Activated naive CD4-positive, alpha-beta T cell treated with anti-CD3 and anti-CD28 coated beads for 36 hours (primary cell): ENCODE measurements around the gene HNF4A. TPM values are rescaled to one million over a fixed set of nuclear protein-coding genes. Genes with fewer than 3 reads are reported as not detected.

Experiments
- CTCF ChIA-PET: fragments of 350-600 bp; sonication (Branson Sonifier 250); formaldehyde crosslinking; loops from one replicate; lab custom pipeline; 2021; ENCODE audit warnings: antibody characterized with exemption; lab: Charles Lee
- DNase-seq: peaks from one replicate; pipeline ENCODE4 v3.0.0-alpha.2; 2020
- H3K27ac Mint-ChIP-seq: one replicate; pipeline ENCODE4 v1.8.0; 2021; ENCODE audit warnings: mild to moderate bottlenecking, mixed read lengths
- H3K27me3 Mint-ChIP-seq: one replicate; pipeline ENCODE4 v1.8.0; 2021; ENCODE audit warnings: low read depth, mixed read lengths
- H3K36me3 Mint-ChIP-seq: one replicate; pipeline ENCODE4 v1.8.0; 2021; ENCODE audit warnings: low read depth, mixed read lengths
- H3K4me1 Mint-ChIP-seq: one replicate; pipeline ENCODE4 v1.8.0; 2021; ENCODE audit warnings: low read depth, mixed read lengths
- H3K4me3 Mint-ChIP-seq: one replicate; pipeline ENCODE4 v1.8.0; 2021; ENCODE audit warnings: mild to moderate bottlenecking, moderate library complexity, mixed read lengths
- H3K9me3 Mint-ChIP-seq: one replicate; pipeline ENCODE4 v1.8.0; 2021; ENCODE audit warnings: mixed read lengths
- intact Hi-C: fragments of 100-400 bp; cut with micrococcal nuclease; formaldehyde crosslinking; loops from one replicate; pipeline ENCODE4 v1.15.1; 2023
- total RNA-seq, 2 experiments: library from RNA; stranded (reverse); gene quantifications; one replicate each; pipeline ENCODE4 v1.2.3, GENCODE V29; 2021

The HNF4A gene
- total RNA-seq, 2 experiments from 2014 or later, result not detected

DNA sequence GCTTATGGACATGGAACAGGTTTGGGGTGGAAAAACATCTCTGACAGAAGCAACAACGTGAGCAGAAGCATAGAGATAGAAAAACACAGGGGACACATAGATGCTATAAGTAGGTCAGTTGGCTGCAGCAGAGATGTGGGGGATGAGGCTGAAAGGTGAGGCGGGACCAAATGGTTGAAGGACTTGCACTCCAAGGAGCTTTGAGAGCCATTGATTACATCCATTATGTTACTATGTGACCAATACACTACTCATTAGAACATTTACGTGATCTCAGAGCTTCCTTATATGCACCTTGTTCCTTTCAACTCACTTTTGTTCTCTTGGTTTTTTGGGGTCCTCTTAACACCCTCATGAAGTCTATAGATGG lies 72.3 kb downstream of the HNF4A start:
- H3K4me1 Mint-ChIP-seq, result no peaks in the 10 kb centered on the region
- peaks cover 1% of the 10 kb centered on the region for H3K27me3 Mint-ChIP-seq
- no peaks in the 10 kb centered on the region for H3K36me3 Mint-ChIP-seq
- H3K27ac Mint-ChIP-seq, result no peak overlapping the region
- intact Hi-C loops, result no loop called here
- H3K4me3 Mint-ChIP-seq, result no peak overlapping the region
- CTCF ChIA-PET, result interaction anchor here (1.5 kb wide), 1 partner anchor 182 kb away, joined by 5 read pairs; no protein-coding TSS in a partner anchor
- no peak for DNase-seq
- H3K9me3 Mint-ChIP-seq, result no peaks in the 10 kb centered on the region

DNA sequence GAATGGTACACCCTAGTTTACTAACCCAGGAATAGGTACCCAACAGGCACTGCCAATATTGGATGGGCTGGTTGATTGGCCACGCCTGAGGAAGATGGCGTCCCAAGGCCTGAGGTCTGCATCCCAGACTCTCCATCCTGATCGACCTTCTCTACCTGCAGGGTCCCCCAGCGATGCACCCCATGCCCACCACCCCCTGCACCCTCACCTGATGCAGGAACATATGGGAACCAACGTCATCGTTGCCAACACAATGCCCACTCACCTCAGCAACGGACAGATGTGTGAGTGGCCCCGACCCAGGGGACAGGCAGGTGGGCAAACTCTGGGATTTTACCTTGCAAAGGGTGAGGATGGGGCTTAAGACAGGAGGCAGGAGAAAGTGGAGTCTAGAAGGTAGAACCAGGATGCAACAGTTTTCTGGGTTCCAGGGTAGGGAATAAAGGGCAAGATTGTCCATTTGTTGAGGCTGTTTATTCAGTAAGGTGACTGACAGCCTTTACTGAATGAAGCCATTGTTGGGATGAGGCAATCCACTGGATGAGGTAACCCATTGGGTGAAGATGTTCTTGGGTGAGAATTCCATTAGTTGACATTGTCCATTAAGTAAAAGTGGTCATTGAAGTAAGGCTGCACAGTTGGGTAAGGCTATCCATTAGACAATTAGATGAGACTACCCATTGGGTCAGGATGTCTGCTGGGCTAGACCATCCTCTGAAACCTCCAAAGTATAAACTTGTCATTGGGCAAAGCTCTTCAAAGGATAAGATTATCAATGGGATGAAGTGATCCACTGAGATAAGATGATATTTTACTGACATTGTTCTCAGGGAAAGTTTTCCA lies 72.9 kb downstream of the HNF4A start:
- Mint-ChIP-seq H3K4me3 (no peak overlapping the region), H3K9me3 (no peaks in the 10 kb centered on the region), H3K4me1 (no peaks in the 10 kb centered on the region), H3K27me3 (peaks cover 1% of the 10 kb centered on the region), H3K36me3 (no peaks in the 10 kb centered on the region), H3K27ac (no peak overlapping the region)
- no peak for DNase-seq
- CTCF ChIA-PET, result interaction anchor here (1.5 kb wide), 1 partner anchor 182 kb away, joined by 5 read pairs; no protein-coding TSS in a partner anchor
- intact Hi-C loops, result no loop called here

DNA sequence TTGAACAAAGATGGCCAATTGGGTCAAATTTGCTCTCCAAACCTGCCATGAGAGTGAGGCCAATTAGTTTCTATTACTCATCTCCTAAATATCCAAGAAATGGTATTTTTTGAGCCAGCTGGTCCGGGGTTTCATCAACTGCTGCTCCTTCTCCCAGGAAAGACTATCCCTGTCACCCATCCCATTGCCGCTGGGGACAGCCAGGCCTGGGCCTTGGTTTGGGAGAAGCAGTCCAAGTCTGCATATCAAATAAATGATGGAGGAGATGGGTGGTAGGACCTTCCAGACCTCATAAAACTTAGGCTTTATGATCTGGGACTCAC lies 73.5 kb downstream of the HNF4A start:
- Mint-ChIP-seq H3K9me3 (no peaks in the 10 kb centered on the region), H3K36me3 (no peaks in the 10 kb centered on the region), H3K4me3 (no peak overlapping the region), H3K4me1 (no peaks in the 10 kb centered on the region), H3K27ac (no peak overlapping the region), H3K27me3 (no peaks in the 10 kb centered on the region)
- intact Hi-C loops, result no loop called here
- DNase-seq, result no peak
- CTCF ChIA-PET, result no interaction called here

DNA sequence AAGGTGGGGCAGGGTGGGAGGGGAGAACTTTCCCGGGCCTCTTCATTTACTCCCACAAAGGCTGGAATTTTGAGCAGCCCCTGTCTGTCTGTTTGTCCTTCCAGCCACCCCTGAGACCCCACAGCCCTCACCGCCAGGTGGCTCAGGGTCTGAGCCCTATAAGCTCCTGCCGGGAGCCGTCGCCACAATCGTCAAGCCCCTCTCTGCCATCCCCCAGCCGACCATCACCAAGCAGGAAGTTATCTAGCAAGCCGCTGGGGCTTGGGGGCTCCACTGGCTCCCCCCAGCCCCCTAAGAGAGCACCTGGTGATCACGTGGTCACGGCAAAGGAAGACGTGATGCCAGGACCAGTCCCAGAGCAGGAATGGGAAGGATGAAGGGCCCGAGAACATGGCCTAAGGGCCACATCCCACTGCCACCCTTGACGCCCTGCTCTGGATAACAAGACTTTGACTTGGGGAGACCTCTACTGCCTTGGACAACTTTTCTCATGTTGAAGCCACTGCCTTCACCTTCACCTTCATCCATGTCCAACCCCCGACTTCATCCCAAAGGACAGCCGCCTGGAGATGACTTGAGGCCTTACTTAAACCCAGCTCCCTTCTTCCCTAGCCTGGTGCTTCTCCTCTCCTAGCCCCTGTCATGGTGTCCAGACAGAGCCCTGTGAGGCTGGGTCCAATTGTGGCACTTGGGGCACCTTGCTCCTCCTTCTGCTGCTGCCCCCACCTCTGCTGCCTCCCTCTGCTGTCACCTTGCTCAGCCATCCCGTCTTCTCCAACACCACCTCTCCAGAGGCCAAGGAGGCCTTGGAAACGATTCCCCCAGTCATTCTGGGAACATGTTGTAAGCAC lies 74.1 kb downstream of the HNF4A start:
- H3K9me3 Mint-ChIP-seq, result no peaks in the 10 kb centered on the region
- CTCF ChIA-PET, result no interaction called here
- H3K4me1 Mint-ChIP-seq, result no peaks in the 10 kb centered on the region
- no peaks in the 10 kb centered on the region for H3K27me3 Mint-ChIP-seq
- intact Hi-C loops, result no loop called here
- no peaks in the 10 kb centered on the region for H3K36me3 Mint-ChIP-seq
- H3K4me3 Mint-ChIP-seq, result no peak overlapping the region
- DNase-seq, result no peak
- no peak overlapping the region for H3K27ac Mint-ChIP-seq

DNA sequence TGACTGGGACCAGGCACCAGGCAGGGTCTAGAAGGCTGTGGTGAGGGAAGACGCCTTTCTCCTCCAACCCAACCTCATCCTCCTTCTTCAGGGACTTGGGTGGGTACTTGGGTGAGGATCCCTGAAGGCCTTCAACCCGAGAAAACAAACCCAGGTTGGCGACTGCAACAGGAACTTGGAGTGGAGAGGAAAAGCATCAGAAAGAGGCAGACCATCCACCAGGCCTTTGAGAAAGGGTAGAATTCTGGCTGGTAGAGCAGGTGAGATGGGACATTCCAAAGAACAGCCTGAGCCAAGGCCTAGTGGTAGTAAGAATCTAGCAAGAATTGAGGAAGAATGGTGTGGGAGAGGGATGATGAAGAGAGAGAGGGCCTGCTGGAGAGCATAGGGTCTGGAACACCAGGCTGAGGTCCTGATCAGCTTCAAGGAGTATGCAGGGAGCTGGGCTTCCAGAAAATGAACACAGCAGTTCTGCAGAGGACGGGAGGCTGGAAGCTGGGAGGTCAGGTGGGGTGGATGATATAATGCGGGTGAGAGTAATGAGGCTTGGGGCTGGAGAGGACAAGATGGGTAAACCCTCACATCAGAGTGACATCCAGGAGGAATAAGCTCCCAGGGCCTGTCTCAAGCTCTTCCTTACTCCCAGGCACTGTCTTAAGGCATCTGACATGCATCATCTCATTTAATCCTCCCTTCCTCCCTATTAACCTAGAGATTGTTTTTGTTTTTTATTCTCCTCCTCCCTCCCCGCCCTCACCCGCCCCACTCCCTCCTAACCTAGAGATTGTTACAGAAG lies 75.0 kb downstream of the HNF4A start:
- no peaks in the 10 kb centered on the region for H3K4me1 Mint-ChIP-seq
- no peak overlapping the region for H3K27ac Mint-ChIP-seq
- intact Hi-C loops, result no loop called here
- H3K9me3 Mint-ChIP-seq, result no peaks in the 10 kb centered on the region
- H3K4me3 Mint-ChIP-seq, result no peak overlapping the region
- CTCF ChIA-PET, result no interaction called here
- no peaks in the 10 kb centered on the region for H3K27me3 Mint-ChIP-seq
- no peak for DNase-seq
- H3K36me3 Mint-ChIP-seq, result no peaks in the 10 kb centered on the region

DNA sequence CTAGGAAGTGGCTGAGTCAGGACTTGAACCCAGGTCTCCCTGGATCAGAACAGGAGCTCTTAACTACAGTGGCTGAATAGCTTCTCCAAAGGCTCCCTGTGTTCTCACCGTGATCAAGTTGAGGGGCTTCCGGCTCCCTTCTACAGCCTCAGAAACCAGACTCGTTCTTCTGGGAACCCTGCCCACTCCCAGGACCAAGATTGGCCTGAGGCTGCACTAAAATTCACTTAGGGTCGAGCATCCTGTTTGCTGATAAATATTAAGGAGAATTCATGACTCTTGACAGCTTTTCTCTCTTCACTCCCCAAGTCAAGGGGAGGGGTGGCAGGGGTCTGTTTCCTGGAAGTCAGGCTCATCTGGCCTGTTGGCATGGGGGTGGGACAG lies 75.6 kb downstream of the HNF4A start:
- H3K36me3 Mint-ChIP-seq, result no peaks in the 10 kb centered on the region
- H3K9me3 Mint-ChIP-seq, result no peaks in the 10 kb centered on the region
- DNase-seq, result no peak
- H3K4me1 Mint-ChIP-seq, result no peaks in the 10 kb centered on the region
- no peaks in the 10 kb centered on the region for H3K27me3 Mint-ChIP-seq
- CTCF ChIA-PET, result no interaction called here
- intact Hi-C loops, result no loop called here
- H3K4me3 Mint-ChIP-seq, result no peak overlapping the region
- no peak overlapping the region for H3K27ac Mint-ChIP-seq

DNA sequence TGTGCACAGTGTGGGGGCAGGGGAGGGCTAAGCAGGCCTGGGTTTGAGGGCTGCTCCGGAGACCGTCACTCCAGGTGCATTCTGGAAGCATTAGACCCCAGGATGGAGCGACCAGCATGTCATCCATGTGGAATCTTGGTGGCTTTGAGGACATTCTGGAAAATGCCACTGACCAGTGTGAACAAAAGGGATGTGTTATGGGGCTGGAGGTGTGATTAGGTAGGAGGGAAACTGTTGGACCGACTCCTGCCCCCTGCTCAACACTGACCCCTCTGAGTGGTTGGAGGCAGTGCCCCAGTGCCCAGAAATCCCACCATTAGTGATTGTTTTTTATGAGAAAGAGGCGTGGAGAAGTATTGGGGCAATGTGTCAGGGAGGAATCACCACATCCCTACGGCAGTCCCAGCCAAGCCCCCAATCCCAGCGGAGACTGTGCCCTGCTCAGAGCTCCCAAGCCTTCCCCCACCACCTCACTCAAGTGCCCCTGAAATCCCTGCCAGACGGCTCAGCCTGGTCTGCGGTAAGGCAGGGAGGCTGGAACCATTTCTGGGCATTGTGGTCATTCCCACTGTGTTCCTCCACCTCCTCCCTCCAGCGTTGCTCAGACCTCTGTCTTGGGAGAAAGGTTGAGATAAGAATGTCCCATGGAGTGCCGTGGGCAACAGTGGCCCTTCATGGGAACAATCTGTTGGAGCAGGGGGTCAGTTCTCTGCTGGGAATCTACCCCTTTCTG lies 76.2 kb downstream of the HNF4A start:
- H3K4me3 Mint-ChIP-seq, result no peak overlapping the region
- DNase-seq, result no peak
- H3K4me1 Mint-ChIP-seq, result no peaks in the 10 kb centered on the region
- H3K9me3 Mint-ChIP-seq, result no peaks in the 10 kb centered on the region
- no peaks in the 10 kb centered on the region for H3K36me3 Mint-ChIP-seq
- no peak overlapping the region for H3K27ac Mint-ChIP-seq
- intact Hi-C loops, result no loop called here
- no peaks in the 10 kb centered on the region for H3K27me3 Mint-ChIP-seq
- CTCF ChIA-PET, result no interaction called here

DNA sequence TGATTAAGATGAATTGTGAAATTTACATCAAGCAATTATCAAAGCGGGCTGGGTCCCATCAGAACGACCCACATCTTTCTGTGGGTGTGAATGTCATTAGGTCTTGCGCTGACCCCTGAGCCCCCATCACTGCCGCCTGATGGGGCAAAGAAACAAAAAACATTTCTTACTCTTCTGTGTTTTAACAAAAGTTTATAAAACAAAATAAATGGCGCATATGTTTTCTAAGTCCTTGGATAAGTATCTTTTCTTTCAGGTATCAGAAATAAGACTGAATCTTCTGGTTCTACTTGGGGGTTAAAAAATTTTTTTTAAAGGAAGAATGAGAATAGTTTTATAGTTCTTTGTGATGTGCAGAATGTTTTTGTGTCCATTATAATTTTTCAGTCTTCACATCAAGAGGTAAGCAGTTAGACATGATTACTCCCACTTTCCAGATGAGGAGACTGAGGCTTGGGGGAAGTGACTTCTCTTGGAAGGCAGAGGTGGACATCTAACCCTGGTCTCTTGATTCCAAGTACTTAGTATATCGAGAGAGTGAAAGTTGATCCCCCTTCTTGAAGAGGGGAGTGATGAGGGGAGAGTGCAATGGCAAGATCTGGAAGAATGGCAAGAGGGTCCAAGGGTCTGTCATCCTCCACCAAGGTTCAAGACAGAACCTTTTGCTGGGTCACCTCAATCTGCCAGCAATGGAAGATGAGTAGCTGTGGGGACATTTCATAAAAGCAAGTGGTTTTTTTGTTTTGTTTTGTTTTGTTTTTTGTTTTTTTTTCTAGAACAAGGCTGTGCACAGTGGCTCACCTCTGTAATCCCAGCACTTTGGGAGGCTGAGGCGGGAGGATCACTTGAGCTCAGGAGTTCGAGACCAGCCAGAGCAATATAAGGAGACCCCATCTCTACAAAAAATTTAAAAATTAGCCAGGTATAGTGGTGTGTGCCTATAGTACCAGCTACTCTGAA lies 77.4 kb downstream of the HNF4A start:
- H3K36me3 Mint-ChIP-seq, result no peaks in the 10 kb centered on the region
- CTCF ChIA-PET, result no interaction called here
- DNase-seq, result no peak
- intact Hi-C loops, result no loop called here
- H3K4me1 Mint-ChIP-seq, result no peaks in the 10 kb centered on the region
- H3K27me3 Mint-ChIP-seq, result no peaks in the 10 kb centered on the region
- no peaks in the 10 kb centered on the region for H3K9me3 Mint-ChIP-seq
- no peak overlapping the region for H3K27ac Mint-ChIP-seq
- no peak overlapping the region for H3K4me3 Mint-ChIP-seq

DNA sequence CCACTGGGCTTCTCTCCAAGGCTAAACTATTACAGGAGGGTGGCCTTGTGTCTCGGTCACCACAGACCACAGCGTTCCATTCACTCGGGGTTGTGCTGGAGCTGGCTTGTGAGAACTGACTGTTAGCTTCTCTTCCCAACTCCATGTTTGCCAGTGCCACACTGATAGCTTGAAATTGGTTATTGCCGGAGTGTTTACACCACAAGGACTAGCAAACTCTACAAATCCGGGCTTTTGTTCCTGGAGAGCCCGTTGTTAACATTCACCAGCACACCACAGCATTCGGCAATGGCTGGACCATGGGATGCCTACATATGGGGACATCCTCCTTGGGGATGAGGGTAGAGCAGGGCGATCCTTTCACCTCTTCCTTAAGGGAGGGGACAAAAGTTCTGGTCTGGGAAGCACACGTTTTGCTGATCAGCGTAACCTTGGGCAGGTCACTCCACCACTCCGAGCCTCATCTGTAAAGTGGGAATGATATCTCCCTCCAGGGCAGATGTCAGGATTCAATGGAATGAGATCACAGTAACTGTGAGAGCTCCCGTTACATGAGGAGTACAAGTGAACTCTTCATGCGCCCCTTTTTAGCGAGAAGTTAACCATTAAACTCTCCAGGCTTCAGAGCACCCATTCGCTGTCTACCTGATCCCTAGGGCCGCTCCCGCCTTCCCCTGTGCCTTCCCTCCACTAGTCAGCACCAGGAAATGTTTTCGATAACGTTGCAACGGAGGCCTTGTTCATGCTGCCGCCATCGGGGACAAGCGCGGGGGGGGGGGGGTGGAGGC lies 78.4 kb downstream of the HNF4A start:
- intact Hi-C loops, result no loop called here
- Mint-ChIP-seq H3K36me3 (no peaks in the 10 kb centered on the region), H3K27ac (no peak overlapping the region)

DNA sequence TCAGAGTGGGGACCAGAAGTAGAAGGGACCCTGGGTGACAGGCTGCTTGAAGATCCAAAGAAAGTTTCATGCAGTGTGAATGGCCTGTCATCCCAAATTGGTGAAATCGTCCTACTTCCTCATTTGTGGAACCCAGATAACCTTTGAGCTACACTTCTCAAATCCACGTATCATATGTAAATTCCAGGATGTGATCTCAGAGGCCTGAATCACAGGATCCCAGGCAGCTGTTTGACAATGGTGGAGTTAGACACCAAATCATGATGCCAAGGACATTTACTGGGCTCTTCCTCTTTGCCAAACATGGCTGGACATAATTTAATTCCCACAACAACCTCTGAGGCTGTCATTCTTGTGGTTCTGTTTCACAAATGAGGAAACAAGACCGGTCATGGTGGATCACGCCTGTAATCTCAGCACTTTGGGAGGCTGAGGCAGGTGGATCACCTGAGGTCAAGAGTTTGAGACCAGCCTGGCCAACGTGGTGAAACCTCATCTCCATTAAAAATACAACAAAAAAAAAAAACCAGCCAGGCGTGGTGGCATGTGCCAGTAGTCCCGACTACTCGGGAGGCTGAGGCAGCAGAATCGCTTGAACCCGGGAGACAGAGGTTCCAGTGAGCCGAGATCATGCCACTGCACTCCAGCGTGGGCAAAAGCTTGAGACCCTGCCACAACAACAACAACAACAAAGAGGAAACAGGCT lies 80.3 kb downstream of the HNF4A start:
- Mint-ChIP-seq H3K4me3 (no peak overlapping the region), H3K27me3 (no peaks in the 10 kb centered on the region), H3K27ac (no peak overlapping the region), H3K9me3 (no peaks in the 10 kb centered on the region), H3K36me3 (no peaks in the 10 kb centered on the region), H3K4me1 (no peaks in the 10 kb centered on the region)
- CTCF ChIA-PET, result interaction anchor here (0.7 kb wide), 1 partner anchor 161 kb away, joined by 3 read pairs; no protein-coding TSS in a partner anchor
- DNase-seq, result no peak
- intact Hi-C loops, result no loop called here

More for the DNA sequence above, 78.4 kb downstream of the HNF4A start:
- Mint-ChIP-seq H3K9me3 (no peaks in the 10 kb centered on the region), H3K4me1 (no peaks in the 10 kb centered on the region), H3K4me3 (no peak overlapping the region), H3K27me3 (no peaks in the 10 kb centered on the region)
- CTCF ChIA-PET, result no interaction called here
- DNase-seq, result no peak
